ENCODE results near the gene ARL2BP.

The ARL2BP gene

DNA sequence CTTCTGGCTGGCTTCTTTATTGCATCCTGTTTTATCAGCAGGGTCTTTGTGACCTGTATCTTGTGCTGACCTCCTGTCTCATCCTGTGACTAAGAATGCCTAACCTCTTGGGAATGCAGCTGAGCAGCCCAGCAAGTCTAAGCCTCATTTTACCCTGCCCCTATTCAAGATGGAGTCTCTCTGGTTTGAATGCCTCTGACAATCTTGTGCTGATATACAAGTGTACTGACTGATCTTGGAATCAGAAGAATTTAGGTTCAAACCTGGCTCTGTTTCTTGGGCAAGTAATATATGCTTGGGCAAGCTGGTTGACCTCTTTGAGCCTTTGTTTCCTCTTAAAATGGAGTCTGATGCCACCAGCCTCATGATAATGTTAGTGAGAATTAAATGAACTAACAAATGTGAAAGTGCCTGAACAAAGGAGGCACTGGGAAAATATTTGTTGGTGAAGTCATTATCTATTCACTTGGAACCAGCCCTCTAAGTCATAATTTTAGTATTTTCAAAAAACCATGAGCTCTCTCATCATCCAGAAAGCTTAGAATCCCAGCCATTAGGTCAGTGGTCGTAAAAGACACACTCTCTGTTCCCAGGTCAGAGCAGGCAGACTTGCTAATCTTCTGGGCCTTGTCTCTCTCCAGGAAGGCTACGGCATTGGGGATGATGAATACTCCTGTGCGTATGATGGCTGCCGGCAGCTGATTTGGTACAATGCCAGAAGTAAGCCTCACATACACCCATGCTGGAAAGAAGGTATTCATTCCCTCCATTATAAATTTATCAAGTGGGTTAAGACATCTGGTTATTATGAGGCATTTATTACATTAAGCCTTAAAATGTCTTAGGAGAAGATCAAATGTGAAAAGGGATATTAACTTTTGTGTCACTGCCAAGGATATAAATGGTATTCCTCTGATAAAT lies 18.1 kb upstream of the ARL2BP start:
- H3K27ac ChIP-seq = no peak overlapping the region

DNA sequence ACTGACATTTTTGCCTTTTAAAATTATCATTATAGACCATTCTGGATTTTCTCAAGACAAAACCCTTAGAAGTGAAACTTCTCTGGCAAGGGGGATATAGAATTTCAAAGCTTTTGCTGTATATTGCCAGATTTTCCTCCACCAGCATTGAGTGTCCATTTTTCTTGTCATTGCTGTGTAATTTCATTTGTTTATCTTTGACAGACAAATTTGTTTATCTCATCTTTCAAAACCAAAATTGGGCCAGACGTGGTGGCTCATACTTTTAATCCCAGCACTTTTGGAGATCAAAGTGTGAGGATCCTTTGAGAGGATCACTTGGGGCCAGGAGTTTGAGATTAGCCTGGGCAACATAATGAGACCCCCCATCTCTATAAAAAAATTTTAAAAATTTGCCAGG lies 16.0 kb upstream of the ARL2BP start:
- no peak overlapping the region for H3K27ac ChIP-seq
- no peak for TF ChIP-seq CTCF (conservative IDR thresholded peaks at IDR 0.05)

More for the DNA sequence above, 18.1 kb upstream of the ARL2BP start:
- no peak for TF ChIP-seq CTCF (conservative IDR thresholded peaks at IDR 0.05)

DNA sequence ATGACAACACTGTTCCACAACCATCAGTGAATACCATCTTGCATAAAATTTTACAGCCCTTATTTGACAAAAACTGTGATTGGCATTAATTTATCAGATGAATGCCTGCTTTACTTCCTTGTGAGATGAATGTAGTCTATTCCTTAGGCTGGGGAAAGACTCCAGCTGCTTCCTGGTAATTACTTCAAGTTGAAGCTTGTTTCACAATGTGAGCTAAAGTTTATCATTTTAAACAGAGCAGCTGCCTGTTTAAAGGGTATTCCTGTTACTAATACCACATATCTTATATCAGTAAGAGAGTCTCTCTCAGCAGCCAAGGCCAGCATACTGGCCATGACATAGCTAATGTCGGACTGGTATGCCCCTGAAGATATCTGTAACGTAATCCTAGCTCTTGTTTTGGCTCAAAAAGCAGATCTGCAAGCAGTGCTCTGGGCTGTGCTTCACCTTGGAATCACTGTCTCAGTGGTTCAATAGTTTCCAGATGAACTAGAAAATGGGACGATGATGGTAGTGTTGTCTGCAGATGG lies 13.2 kb upstream of the ARL2BP start:
- no peak overlapping the region for H3K27ac ChIP-seq
- TF ChIP-seq CTCF (conservative IDR thresholded peaks at IDR 0.05) = no peak

DNA sequence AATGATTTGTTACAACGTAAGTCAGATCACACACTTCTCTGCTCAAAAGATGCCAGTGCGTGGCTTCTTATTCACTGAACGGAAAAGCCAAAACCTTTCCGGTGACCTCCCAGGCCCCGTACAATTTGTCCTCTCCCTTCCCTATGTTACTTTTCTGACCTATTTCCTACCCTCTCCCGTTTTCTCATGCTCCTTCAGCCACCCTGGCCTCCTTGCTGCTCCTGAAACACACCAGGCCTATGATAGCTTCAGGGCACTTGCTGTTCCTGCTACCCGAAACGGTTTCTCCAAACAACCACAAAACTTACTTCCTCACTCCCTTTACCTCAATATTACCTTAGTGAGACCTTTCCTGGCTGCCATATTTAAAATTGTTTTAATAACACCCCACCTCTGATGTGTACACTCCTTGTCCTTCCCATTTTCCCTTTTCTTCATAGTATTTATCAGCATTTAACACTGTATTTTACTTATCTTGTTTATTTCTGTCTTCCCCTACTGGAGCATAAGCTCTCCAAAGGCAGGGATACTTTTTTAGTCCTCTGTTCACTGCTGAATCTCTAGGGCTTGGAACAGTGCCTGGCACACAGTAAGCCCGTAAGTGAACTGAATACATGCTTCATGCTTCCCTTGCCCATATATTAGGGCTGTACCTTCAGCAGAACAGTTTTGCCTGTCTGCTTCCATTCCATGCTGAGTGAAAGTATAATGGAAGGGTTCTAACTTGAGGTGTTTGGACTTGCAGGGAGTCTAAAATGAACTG lies 10.9 kb upstream of the ARL2BP start:
- no peak for TF ChIP-seq CTCF (conservative IDR thresholded peaks at IDR 0.05)
- H3K27ac ChIP-seq = no peak overlapping the region; the same call in 1 of the 2 replicates

DNA sequence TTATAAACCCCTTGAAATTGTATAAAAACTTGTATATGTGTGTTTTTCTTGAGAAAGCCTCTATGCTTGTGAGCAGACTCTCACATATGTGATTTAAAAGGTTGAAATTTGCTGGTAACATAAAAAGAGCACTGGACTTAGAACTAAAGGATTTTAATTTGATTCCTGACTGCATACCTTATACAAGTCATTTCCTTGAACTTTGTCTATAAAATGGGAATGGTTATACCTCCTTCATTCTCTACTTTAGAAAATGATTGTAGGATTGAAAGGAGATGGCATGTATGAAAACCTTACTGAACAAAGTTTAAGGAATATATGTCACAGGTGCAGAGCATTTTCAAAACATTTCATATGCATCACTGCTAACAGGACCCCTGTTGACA lies 10.4 kb upstream of the ARL2BP start:
- TF ChIP-seq CTCF (conservative IDR thresholded peaks at IDR 0.05) = no peak
- H3K27ac ChIP-seq = peak overlapping the region; percentile 21

GRCh38 chr16:57235128-57236021 lies 9.7 kb upstream of the ARL2BP start:
- no peak for TF ChIP-seq CTCF (conservative IDR thresholded peaks at IDR 0.05)
- H3K27ac ChIP-seq = peak overlapping the region; percentile 21
